SU-DHL-6 (cell line): ENCODE data around the gene SERBP1.

Experiments
- EZH2phosphoT487 ChIP-seq: fragments of 200-600 bp; sonication (generic), shearing (Covaris generic); conservative IDR thresholded peaks from 2 replicates; pipeline ENCODE4 v1.6.1; 2018; ENCODE audit warnings: mild to moderate bottlenecking, antibody characterized with exemption, low read length, moderate library complexity, mixed read lengths
- TF ChIP-seq, protein P1 (sequence below): fragments of 200-600 bp; sonication (generic); IDR thresholded peaks from one replicate; pipeline ENCODE4 v1.5.1; 2017; ENCODE audit warnings: antibody characterized with exemption, mild to moderate bottlenecking, low read length, moderate library complexity; ENCODE audit not compliant: insufficient read depth, poor library complexity, severe bottlenecking

DNA sequence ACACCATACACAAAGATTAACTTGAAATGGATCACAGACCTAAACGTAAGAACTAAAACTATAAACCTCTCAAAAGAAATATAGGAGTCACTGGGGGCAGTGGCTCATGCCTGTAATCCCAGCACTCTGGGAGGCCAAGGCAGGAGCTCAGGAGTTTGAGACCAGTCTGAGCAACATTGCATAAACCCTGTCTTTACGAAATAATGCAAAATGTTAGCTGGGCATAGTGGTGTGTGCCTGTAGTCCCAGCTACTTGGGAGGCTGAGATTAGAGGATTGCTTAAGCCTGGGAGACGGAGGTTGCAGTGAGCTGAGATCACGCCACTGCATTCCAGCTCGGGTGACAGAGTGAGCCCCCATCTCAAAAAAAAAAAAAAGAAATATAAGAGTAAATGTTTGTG lies 46.7 kb upstream of the SERBP1 start:
- TF ChIP-seq, protein P1, sequence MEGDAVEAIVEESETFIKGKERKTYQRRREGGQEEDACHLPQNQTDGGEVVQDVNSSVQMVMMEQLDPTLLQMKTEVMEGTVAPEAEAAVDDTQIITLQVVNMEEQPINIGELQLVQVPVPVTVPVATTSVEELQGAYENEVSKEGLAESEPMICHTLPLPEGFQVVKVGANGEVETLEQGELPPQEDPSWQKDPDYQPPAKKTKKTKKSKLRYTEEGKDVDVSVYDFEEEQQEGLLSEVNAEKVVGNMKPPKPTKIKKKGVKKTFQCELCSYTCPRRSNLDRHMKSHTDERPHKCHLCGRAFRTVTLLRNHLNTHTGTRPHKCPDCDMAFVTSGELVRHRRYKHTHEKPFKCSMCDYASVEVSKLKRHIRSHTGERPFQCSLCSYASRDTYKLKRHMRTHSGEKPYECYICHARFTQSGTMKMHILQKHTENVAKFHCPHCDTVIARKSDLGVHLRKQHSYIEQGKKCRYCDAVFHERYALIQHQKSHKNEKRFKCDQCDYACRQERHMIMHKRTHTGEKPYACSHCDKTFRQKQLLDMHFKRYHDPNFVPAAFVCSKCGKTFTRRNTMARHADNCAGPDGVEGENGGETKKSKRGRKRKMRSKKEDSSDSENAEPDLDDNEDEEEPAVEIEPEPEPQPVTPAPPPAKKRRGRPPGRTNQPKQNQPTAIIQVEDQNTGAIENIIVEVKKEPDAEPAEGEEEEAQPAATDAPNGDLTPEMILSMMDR = no peak
- TF ChIP-seq EZH2phosphoT487 = no peak
